Memory B cell (primary cell): ENCODE data around the gene PLAU.
"Not testable (repeated sequence)": the region's sequence is repeated elsewhere in the genome, so short reads cannot be mapped to it uniquely, and the experiment has no call there.

ENCODE experiments used
- ATAC-seq: fragments of 150-1000 bp; cut with Tn5 transposase; 2 replicates; pipeline ENCODE4 v1.10.0; 2021; ENCODE audit warnings: low read depth, mild to moderate bottlenecking, moderate library complexity
- DNase-seq, 2 donors: peaks; one replicate each; pipeline ENCODE4 v3.0.0; 2022; ENCODE audit warnings: low spot score in 2 of 2
- H3K27ac Mint-ChIP-seq: one replicate; pipeline ENCODE4 v1.8.0; 2022; ENCODE audit warnings: mild to moderate bottlenecking, moderate library complexity, mixed read lengths
- H3K27me3 Mint-ChIP-seq: one replicate; pipeline ENCODE4 v1.8.0; 2022; ENCODE audit warnings: mixed read lengths
- H3K36me3 Mint-ChIP-seq: one replicate; pipeline ENCODE4 v1.8.0; 2022; ENCODE audit warnings: mild to moderate bottlenecking, mixed read lengths
- H3K4me1 Mint-ChIP-seq: one replicate; pipeline ENCODE4 v1.8.0; 2022; ENCODE audit warnings: mixed read lengths
- H3K4me3 Mint-ChIP-seq: one replicate; pipeline ENCODE4 v1.8.0; 2022; ENCODE audit warnings: mild to moderate bottlenecking, moderate library complexity, mixed read lengths
- H3K9me3 Mint-ChIP-seq: one replicate; pipeline ENCODE4 v1.8.0; 2022; ENCODE audit warnings: mixed read lengths

PLAU gene

DNA sequence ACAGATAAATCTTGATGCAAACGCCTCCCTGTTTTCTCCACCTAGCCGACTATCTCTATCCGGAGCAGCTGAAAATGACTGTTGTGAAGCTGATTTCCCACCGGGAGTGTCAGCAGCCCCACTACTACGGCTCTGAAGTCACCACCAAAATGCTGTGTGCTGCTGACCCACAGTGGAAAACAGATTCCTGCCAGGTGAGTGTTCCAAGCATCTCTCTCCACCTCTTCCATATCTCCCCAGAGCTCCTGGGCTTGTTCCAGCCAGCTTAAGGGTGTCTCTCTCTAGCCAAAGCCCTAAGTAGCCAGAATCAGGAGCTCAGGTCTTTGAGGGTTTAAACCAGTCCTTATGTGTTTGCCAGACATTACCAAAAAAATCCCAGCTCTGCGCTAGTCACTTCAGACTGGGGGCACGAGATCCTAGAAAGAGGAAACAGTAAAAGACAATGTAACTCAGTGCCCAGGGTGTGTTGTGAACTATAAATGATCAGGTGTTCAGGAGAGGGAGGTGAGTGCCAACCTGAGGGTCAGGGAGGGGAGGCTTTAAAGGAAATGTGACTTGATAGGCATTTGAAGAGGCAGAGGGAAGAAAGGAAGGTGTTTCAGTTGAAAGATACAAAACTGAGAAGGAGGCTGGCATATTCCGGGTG, 4.4 kb downstream of the PLAU start:
- Mint-ChIP-seq H3K9me3 (no peaks in the 10 kb centered on the region), H3K36me3 (no peaks in the 10 kb centered on the region), H3K27ac (no peak overlapping the region), H3K4me1 (peaks cover 22% of the 10 kb centered on the region), H3K4me3 (no peak overlapping the region), H3K27me3 (peaks cover 7% of the 10 kb centered on the region)
- DNase-seq (no peak), ATAC-seq (no peak)

DNA sequence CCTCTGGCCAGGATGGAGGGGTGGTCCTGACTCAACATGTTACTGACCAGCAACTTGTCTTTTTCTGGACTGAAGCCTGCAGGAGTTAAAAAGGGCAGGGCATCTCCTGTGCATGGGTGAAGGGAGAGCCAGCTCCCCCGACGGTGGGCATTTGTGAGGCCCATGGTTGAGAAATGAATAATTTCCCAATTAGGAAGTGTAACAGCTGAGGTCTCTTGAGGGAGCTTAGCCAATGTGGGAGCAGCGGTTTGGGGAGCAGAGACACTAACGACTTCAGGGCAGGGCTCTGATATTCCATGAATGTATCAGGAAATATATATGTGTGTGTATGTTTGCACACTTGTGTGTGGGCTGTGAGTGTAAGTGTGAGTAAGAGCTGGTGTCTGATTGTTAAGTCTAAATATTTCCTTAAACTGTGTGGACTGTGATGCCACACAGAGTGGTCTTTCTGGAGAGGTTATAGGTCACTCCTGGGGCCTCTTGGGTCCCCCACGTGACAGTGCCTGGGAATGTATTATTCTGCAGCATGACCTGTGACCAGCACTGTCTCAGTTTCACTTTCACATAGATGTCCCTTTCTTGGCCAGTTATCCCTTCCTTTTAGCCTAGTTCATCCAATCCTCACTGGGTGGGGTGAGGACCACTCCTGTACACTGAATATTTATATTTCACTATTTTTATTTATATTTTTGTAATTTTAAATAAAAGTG, 6.0 kb downstream of the PLAU start:
- Mint-ChIP-seq H3K27ac (no peak overlapping the region), H3K4me3 (no peak overlapping the region), H3K36me3 (no peaks in the 10 kb centered on the region), H3K4me1 (peaks cover 15% of the 10 kb centered on the region), H3K9me3 (no peaks in the 10 kb centered on the region), H3K27me3 (peaks cover 4% of the 10 kb centered on the region)
- ATAC-seq, result no peak
- DNase-seq, result no peak

GRCh38 chr10:73917566-73918305, 6.8 kb downstream of the PLAU start:
- Mint-ChIP-seq H3K4me1 (peaks cover 15% of the 10 kb centered on the region), H3K27ac (no peak overlapping the region), H3K27me3 (peaks cover 1% of the 10 kb centered on the region), H3K4me3 (no peak overlapping the region), H3K36me3 (no peaks in the 10 kb centered on the region), H3K9me3 (no peaks in the 10 kb centered on the region)
- no peak for ATAC-seq
- DNase-seq, result no peak

DNA sequence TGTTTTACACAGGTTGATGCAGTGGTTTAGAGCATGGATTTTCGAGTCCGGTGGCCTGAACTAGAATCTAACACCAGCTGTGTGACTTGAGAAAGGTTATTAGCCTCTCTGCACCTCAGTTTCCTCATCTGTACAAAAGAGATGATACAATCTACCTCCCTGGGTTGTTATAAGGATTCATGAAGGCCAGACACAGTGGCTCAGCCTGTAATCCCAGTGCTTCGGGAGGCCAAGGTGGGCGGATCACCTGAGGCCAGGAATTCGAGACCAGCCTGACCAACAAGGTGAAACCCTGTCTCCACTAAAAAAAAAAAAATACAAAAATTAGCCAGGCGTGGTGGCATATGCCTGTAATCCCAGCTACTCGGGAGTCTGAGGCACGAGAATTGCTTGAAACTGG, 8.5 kb downstream of the PLAU start:
- H3K36me3 Mint-ChIP-seq, ATAC-seq, DNase-seq, H3K9me3 Mint-ChIP-seq, H3K27me3 Mint-ChIP-seq, H3K4me3 Mint-ChIP-seq: not testable (repeated sequence)
- Mint-ChIP-seq H3K27ac (peak overlapping the region; percentile 65), H3K4me1 (peaks cover 17% of the 10 kb centered on the region)

- no peaks in the 10 kb centered on the region for H3K27me3 Mint-ChIP-seq
Observed at GRCh38 chr10:73920089-73920488, 9.2 kb downstream of the PLAU start.

DNA sequence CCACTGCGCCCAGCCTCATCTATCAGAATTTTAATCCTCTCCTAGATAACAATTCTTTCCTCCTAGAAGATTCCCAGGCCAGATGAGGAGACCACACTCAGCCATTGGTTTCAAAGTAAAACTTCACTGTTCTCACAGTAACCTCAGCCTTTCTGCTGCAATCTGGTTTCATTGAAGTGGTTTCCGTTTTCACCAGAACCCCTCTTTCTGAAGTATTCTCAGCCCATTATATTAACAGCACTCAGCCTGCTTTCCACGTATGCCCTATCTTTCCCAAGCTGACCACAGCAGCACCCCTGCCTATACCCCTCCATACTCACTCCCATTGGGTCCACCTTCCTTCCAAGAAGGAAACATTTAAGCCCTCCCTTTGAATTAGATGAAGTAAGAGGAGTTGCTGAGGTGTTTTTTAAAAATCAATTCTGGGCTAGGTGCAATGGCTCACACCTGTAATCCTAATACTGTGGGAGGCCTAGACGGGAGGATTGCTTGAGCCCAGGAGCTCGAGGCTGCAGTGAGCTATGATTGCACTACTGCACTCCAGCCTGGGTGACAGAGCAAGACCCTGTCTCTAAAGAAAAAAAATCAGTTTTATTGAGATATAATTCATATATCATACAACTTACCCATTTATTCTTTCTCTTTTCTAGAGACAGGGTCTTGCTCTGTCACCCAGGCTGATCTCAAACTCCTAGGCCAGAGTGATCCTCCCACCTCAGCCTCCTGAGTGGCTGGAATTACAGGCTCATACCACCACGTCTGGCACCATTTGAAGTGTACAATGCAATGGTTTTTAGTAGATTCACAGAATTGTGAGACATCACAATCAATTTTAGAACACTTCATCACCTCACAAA, 11.3 kb downstream of the PLAU start:
- Mint-ChIP-seq H3K27me3 (no peaks in the 10 kb centered on the region), H3K4me3 (no peak overlapping the region), H3K4me1 (peaks cover 17% of the 10 kb centered on the region), H3K9me3 (no peaks in the 10 kb centered on the region), H3K27ac (no peak overlapping the region), H3K36me3 (no peaks in the 10 kb centered on the region)
- ATAC-seq (no peak), DNase-seq (no peak)

More at GRCh38 chr10:73920089-73920488, 9.2 kb downstream of the PLAU start:
- Mint-ChIP-seq H3K4me3 (no peak overlapping the region), H3K27ac (peak overlapping the region; percentile 65), H3K9me3 (no peaks in the 10 kb centered on the region), H3K4me1 (peaks cover 20% of the 10 kb centered on the region), H3K36me3 (no peaks in the 10 kb centered on the region)
- peak in 1 of 2 donors; percentile 31 for DNase-seq
- peak; percentile 96 for ATAC-seq

DNA sequence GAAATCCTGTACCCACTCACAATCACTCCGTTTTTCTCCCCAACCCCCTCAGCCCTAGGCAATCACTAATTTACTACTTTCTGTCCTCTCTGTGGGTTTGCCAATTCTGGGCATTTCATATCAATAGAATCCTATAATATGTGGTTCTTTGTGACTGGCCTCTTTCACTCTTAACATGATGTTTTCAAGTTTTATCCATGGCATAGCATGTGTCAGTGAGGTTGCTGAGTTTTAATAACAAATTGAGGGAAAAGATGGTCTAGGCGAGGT, 11.9 kb downstream of the PLAU start:
- DNase-seq, result no peak
- Mint-ChIP-seq H3K27me3 (no peaks in the 10 kb centered on the region), H3K9me3 (no peaks in the 10 kb centered on the region), H3K36me3 (no peaks in the 10 kb centered on the region), H3K4me3 (no peak overlapping the region), H3K27ac (no peak overlapping the region), H3K4me1 (peaks cover 17% of the 10 kb centered on the region)
- ATAC-seq, result no peak

- no peaks in the 10 kb centered on the region for H3K27me3 Mint-ChIP-seq
- ATAC-seq (no peak), DNase-seq (no peak)
- peaks cover 17% of the 10 kb centered on the region for H3K4me1 Mint-ChIP-seq
- H3K4me3 Mint-ChIP-seq, result no peak overlapping the region
- no peak overlapping the region for H3K27ac Mint-ChIP-seq
- H3K9me3 Mint-ChIP-seq, result no peaks in the 10 kb centered on the region
- no peaks in the 10 kb centered on the region for H3K36me3 Mint-ChIP-seq
Observed at GRCh38 chr10:73923935-73924598, 13.1 kb downstream of the PLAU start.

DNA sequence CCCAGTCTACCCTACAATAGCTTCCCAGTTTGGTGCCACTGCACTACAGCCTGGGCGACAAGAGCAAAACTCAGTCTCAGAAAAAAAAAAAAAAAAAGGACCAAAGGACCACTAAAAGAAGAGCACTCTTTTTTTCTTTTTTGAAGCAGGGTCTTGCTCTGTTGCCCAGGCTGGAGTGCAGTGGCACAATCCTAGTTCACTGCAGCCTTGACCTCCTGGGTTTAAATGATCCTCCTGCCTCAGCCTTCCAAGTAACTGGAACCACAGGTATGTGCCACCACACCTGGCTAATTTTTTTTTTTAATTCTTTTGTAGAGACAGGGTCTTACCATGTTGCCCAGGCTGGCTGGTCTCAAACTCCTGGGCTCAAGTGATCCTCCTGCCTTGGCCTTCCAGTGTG, 14.0 kb downstream of the PLAU start:
- Mint-ChIP-seq H3K4me1 (peaks cover 16% of the 10 kb centered on the region), H3K27ac (no peak overlapping the region), H3K36me3 (no peaks in the 10 kb centered on the region), H3K27me3 (no peaks in the 10 kb centered on the region), H3K4me3 (no peak overlapping the region), H3K9me3 (no peaks in the 10 kb centered on the region)
- DNase-seq, result no peak
- ATAC-seq, result no peak

- Mint-ChIP-seq H3K9me3 (no peaks in the 10 kb centered on the region), H3K27me3 (peaks cover 2% of the 10 kb centered on the region), H3K27ac (peak overlapping the region; percentile 0), H3K36me3 (no peaks in the 10 kb centered on the region), H3K4me1 (peaks cover 12% of the 10 kb centered on the region), H3K4me3 (peak overlapping the region; percentile 59)
- DNase-seq, result no peak
- ATAC-seq, result peak; percentile 35
Observed at GRCh38 chr10:73925539-73925938, 14.6 kb downstream of the PLAU start.

DNA sequence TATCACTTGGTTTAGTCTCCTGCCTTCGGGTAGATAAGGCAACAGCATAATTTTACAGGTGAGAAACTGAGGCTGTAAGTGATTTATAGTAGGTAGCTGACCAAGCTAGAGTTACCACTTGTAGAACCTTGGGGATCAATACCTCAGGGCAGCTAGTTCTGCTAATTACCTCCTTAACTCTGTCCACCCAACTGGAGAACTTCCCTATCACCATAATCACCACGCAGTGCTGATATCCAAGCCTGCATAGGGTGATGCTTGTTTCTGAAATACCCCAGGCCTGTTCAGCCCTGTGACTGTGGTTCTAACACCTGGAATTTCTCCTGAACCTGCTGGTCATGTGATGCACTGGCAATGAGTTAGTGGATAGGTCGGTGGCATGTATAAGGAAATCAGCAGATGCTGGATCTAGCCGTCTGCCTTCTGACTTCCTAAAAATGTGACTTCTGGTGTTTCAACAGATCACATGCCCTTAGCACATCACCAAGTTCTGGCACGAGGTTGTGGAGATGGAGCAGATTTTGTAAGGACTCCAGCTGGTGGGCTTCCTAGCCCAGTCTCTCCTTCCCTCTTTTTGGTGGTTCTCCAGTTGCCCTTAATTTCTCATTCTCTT, 15.3 kb downstream of the PLAU start:
- no peak for DNase-seq
- peaks cover 2% of the 10 kb centered on the region for H3K27me3 Mint-ChIP-seq

DNA sequence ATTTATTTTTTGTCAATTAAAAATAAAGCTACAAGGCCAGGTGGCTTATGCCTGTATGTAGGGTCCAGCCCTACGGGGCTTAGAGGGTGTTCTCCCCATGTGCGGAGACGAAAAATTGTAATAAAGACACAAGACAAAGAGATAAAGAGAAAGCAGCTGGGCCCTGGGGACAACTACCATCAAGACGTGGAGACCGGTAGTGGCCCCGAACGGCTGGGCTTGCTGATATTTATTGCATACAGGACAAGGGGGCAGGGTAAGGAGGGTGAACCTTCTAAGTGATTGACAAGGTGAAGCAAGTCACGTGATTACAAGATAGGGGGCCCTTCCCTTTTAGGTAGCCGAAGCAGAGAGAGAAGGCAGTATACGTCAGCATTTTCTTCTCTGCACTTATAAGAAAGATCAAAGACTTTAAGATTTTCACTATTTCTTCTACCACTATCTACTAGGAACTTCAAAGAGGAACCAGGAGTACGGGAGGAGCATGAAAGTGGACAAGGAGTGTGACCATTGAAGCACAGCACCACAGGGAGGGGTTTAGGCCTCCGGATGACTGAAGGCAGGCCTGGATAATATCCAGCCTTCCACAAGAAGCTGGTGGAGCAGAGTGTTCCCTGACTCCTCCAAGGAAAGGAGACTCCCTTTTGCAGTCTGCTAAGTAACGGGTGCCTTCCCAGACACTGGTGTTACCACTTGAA, 19.8 kb downstream of the PLAU start:
- not testable (repeated sequence) for DNase-seq, H3K9me3 Mint-ChIP-seq, ATAC-seq, H3K4me3 Mint-ChIP-seq, H3K27me3 Mint-ChIP-seq, H3K36me3 Mint-ChIP-seq, H3K27ac Mint-ChIP-seq, H3K4me1 Mint-ChIP-seq

More for the DNA sequence above, 15.3 kb downstream of the PLAU start:
- Mint-ChIP-seq H3K4me1 (peaks cover 12% of the 10 kb centered on the region), H3K36me3 (no peaks in the 10 kb centered on the region), H3K4me3 (no peak overlapping the region), H3K9me3 (no peaks in the 10 kb centered on the region), H3K27ac (no peak overlapping the region)
- ATAC-seq, result no peak
